HG02840 (cell line): Measurements from ENCODE around the gene OR2A42.
"Not testable (repeated sequence)": the region's sequence is repeated elsewhere in the genome, so short reads cannot be mapped to it uniquely, and the experiment has no call there.

Source experiments
- ATAC-seq: cut with Tn5 transposase; IDR thresholded peaks from one replicate; pipeline ENCODE4 v1.9.1; 2021; ENCODE audit warnings: mild to moderate bottlenecking, moderate library complexity, moderate number of reproducible peaks; ENCODE audit not compliant: unreplicated experiment, low FRiP score

The OR2A42 gene

GRCh38 chr7:144226866-144227265, 12.5 kb downstream of the OR2A42 start:
- ATAC-seq = not testable (repeated sequence)

- ATAC-seq = not testable (repeated sequence)
Observed at GRCh38 chr7:144223675-144224074, 15.7 kb downstream of the OR2A42 start.

- ATAC-seq = not testable (repeated sequence)
Observed at GRCh38 chr7:144220531-144220930, 18.9 kb downstream of the OR2A42 start.

GRCh38 chr7:144219149-144219548, 20.3 kb downstream of the OR2A42 start:
- ATAC-seq = not testable (repeated sequence)

- not testable (repeated sequence) for ATAC-seq
Observed at GRCh38 chr7:144218581-144218980, 20.8 kb downstream of the OR2A42 start.

GRCh38 chr7:144217200-144217599, 22.2 kb downstream of the OR2A42 start:
- ATAC-seq = not testable (repeated sequence)

GRCh38 chr7:144205306-144205705, 34.1 kb downstream of the OR2A42 start:
- ATAC-seq = not testable (repeated sequence)

GRCh38 chr7:144203086-144203485, 36.3 kb downstream of the OR2A42 start:
- not testable (repeated sequence) for ATAC-seq

GRCh38 chr7:144201978-144202377, 37.4 kb downstream of the OR2A42 start:
- peak; percentile 31 for ATAC-seq

- not testable (repeated sequence) for ATAC-seq
Observed at GRCh38 chr7:144198934-144199333, 40.5 kb downstream of the OR2A42 start.

- peak; percentile 67 for ATAC-seq
Observed at GRCh38 chr7:144195212-144195872, 44.1 kb downstream of the OR2A42 start, which contains the start of gene ARHGEF35. Gene ARHGEF35, minus strand, starts transcription at chr7:144195833. Its CDS starts 7,450 bp downstream, at chr7:144188383.

- ATAC-seq = not testable (repeated sequence)
Observed at GRCh38 chr7:144194453-144194852, 45.0 kb downstream of the OR2A42 start.

- not testable (repeated sequence) for ATAC-seq
Observed at GRCh38 chr7:144193782-144194181, 45.6 kb downstream of the OR2A42 start.

- ATAC-seq = not testable (repeated sequence)
Observed at GRCh38 chr7:144188578-144189171, 50.7 kb downstream of the OR2A42 start.

GRCh38 chr7:144187848-144188247, 51.6 kb downstream of the OR2A42 start:
- not testable (repeated sequence) for ATAC-seq

GRCh38 chr7:144183166-144183565, 56.2 kb downstream of the OR2A42 start, which contains the start of gene CTAGE4:
Gene CTAGE4, plus strand, starts transcription at chr7:144183466. Its CDS starts 38 bp downstream, at chr7:144183504.
- ATAC-seq = not testable (repeated sequence)

- peak; percentile 30 for ATAC-seq
Observed at GRCh38 chr7:144179165-144179479, 60.3 kb downstream of the OR2A42 start.

GRCh38 chr7:144178380-144179164, 60.8 kb downstream of the OR2A42 start:
- ATAC-seq = peak; percentile 94
